ENCODE data around the gene C19orf81. TPM values are rescaled to one million over a fixed set of nuclear protein-coding genes. Genes with fewer than 3 reads are reported as not detected.

C19orf81 gene
- total RNA-seq, 1 donor from 2014 or later = not detected

DNA sequence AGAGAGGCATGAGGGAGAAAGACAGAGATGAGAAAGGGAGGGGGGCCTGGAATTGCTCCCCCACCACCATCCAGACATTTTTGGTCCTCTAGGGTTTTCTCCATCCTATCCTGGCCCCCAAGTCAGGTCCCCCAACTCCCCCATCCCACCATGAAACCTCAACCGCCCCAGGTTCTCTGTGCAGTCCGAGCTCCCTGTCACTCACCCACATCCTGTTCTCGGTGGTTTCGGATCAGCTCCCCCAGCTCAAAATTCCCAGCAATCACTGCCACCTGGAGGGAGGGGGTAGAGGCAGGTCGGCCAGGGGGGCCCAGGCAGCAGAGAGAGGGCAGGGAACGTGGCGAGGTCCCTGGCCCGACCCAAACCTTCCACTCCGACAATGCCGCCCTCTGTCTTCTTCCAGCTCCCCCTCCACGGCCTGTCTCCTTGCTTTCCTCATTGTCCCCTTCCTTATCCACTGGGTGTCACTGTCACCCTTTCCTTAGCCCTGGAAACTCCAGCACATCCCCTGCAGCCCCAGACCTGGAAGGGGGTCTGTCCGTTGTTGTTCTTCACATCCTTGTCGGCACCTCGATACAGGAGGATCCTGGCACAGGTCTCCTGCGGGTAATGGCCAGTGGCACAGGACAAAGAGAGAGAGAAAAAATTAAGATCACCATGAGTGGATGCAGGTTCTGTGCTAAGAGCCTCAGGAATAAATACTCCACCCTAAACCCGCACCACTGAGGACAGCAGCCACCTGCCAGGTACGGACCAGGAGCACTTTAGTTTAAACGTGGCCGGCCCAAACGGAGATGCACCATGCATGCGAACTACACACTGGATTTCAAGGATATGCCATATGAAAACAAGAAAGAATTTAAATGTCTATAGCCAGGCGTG, 54.9 kb downstream of the C19orf81 start:
- Mint-ChIP-seq H3K9me3 (ENCODE audit: unreplicated experiment) (no peaks in the 10 kb centered on the region), H3K27ac (ENCODE audit: unreplicated experiment) (no peak overlapping the region), H3K4me3 (ENCODE audit: unreplicated experiment) (no peak overlapping the region), H3K27me3 (ENCODE audit: unreplicated experiment) (peaks cover 16% of the 10 kb centered on the region), H3K36me3 (ENCODE audit: unreplicated experiment) (no peaks in the 10 kb centered on the region), H3K4me1 (ENCODE audit: unreplicated experiment) (no peaks in the 10 kb centered on the region)
- no peak for DNase-seq (ENCODE audit: extremely low spot score, unreplicated experiment)
- TF ChIP-seq, protein P1, sequence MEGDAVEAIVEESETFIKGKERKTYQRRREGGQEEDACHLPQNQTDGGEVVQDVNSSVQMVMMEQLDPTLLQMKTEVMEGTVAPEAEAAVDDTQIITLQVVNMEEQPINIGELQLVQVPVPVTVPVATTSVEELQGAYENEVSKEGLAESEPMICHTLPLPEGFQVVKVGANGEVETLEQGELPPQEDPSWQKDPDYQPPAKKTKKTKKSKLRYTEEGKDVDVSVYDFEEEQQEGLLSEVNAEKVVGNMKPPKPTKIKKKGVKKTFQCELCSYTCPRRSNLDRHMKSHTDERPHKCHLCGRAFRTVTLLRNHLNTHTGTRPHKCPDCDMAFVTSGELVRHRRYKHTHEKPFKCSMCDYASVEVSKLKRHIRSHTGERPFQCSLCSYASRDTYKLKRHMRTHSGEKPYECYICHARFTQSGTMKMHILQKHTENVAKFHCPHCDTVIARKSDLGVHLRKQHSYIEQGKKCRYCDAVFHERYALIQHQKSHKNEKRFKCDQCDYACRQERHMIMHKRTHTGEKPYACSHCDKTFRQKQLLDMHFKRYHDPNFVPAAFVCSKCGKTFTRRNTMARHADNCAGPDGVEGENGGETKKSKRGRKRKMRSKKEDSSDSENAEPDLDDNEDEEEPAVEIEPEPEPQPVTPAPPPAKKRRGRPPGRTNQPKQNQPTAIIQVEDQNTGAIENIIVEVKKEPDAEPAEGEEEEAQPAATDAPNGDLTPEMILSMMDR (IDR thresholded peaks at IDR 0.05) = no peak

DNA sequence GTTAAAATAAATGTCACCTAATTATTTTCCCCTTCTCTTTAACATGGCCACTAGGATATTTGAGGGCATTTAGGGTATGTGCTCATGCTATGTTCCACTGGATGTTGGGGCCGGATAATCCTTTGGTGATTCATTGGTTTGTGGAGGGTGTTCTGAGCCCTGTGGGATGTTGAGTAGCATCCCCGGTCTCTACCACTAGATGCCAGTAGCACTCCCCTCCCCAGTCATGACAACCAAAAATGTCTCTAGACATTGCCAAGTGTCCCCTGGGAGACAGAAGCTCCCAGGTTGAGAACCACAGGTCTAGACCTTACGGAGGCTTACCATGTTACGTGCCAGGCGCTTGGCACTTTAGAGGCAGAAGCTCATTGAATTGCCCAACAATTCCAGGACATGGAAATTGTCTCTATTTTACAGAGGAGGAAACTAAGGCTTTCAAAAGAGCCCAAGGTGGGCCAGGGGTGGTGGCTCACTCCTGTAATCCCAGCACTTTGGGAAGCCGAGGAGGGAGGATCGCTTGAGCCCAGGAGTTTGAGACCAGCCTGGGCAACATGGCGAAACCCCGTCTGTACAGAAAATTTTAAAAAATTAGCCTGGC, 56.3 kb downstream of the C19orf81 start:
- Mint-ChIP-seq H3K27ac (ENCODE audit: unreplicated experiment) (no peak overlapping the region), H3K4me1 (ENCODE audit: unreplicated experiment) (no peaks in the 10 kb centered on the region), H3K27me3 (ENCODE audit: unreplicated experiment) (peaks cover 16% of the 10 kb centered on the region), H3K9me3 (ENCODE audit: unreplicated experiment) (no peaks in the 10 kb centered on the region), H3K4me3 (ENCODE audit: unreplicated experiment) (no peak overlapping the region), H3K36me3 (ENCODE audit: unreplicated experiment) (no peaks in the 10 kb centered on the region)
- DNase-seq (ENCODE audit: extremely low spot score, unreplicated experiment) = no peak
- TF ChIP-seq, protein P1 (IDR thresholded peaks at IDR 0.05) = peak; percentile 57

DNA sequence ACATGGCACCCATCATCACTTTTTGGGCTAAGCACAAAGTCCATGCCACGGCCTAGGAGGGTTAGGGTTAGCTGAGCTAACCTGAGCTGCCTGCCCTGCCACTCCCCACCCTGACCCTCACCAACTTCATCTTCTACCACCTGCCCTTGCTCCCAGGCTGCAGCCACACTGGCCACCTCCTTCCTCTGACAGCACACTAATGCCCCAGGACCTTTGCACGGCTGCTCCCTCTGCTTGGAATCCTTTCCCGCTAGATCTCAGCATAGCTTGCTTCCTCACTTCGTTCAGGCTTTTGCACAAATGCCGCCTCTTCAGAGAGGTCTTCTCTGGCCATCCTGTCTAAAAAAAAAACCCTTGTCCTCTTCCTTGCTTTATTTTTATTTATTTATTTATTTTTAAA, 57.1 kb downstream of the C19orf81 start:
- Mint-ChIP-seq H3K9me3 (ENCODE audit: unreplicated experiment) (no peaks in the 10 kb centered on the region), H3K36me3 (ENCODE audit: unreplicated experiment) (no peaks in the 10 kb centered on the region), H3K4me3 (ENCODE audit: unreplicated experiment) (no peak overlapping the region), H3K27ac (ENCODE audit: unreplicated experiment) (no peak overlapping the region), H3K4me1 (ENCODE audit: unreplicated experiment) (no peaks in the 10 kb centered on the region), H3K27me3 (ENCODE audit: unreplicated experiment) (peaks cover 16% of the 10 kb centered on the region)
- DNase-seq (ENCODE audit: extremely low spot score, unreplicated experiment) = no peak
- TF ChIP-seq, protein P1 (IDR thresholded peaks at IDR 0.05) = no peak

DNA sequence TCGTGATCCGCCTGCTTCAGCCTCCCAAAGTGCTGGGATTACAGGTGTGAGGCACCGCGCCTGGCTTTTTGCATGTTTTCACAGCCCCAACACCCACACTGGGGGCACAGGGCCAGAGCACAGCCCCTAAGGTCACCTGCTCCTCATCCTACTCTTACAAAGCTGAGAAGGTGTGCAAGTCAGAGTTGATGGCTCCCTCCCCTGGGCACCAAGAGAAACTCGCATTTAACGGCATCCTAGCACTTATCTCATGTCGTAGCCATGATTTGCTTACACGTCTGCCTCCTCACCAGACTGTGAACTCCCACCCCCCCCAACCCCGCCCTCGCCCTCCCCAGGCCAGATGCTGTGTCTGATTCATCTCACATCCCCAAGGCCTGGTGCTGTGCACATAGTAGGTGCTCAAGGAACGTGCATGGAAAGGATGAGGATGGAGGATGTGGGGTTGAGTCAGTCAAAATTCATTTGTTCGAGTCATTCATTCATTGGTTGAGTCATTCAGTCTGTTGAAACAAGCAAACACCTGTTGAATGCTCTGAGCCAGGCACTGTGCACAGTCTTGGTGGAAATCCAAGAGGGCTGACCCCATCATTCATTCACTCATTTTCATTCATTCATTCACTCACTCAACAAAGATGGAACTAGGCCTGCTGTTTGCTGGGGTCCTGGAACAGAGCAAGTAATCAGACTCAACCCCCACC, 59.1 kb downstream of the C19orf81 start:
- Mint-ChIP-seq H3K4me1 (ENCODE audit: unreplicated experiment) (no peaks in the 10 kb centered on the region), H3K9me3 (ENCODE audit: unreplicated experiment) (no peaks in the 10 kb centered on the region), H3K4me3 (ENCODE audit: unreplicated experiment) (no peak overlapping the region), H3K36me3 (ENCODE audit: unreplicated experiment) (no peaks in the 10 kb centered on the region), H3K27me3 (ENCODE audit: unreplicated experiment) (peaks cover 16% of the 10 kb centered on the region), H3K27ac (ENCODE audit: unreplicated experiment) (no peak overlapping the region)
- TF ChIP-seq, protein P1 (IDR thresholded peaks at IDR 0.05) = no peak
- DNase-seq (ENCODE audit: extremely low spot score, unreplicated experiment) = no peak

Other genes with a start within 250 kb of the C19orf81 start
- not detected in 2 replicates for gene SPIB, start 230.5 kb upstream of the C19orf81 start, total RNA-seq
- not detected in 2 replicates for gene MYBPC2, start 216.6 kb upstream of the C19orf81 start, total RNA-seq
- 166 and 172 TPM in 2 replicates for gene EMC10, start 172.9 kb upstream of the C19orf81 start, total RNA-seq
- gene GARIN5A, start 172.6 kb upstream of the C19orf81 start, total RNA-seq = 1.8 and 2.0 TPM in 2 replicates
- 43.7 and 46.9 TPM in 2 replicates for gene JOSD2, start 138.3 kb upstream of the C19orf81 start, total RNA-seq
- not detected in 2 replicates for gene ASPDH, start 135.5 kb upstream of the C19orf81 start, total RNA-seq
- 0.11 and 0.52 TPM in 2 replicates for gene LRRC4B, start 81.0 kb upstream of the C19orf81 start, total RNA-seq
- 0.29 and 0.38 TPM in 2 replicates for gene SYT3, start 9.6 kb upstream of the C19orf81 start, total RNA-seq
- gene SHANK1, start 70.4 kb downstream of the C19orf81 start, total RNA-seq = 0.29 and 0.40 TPM in 2 replicates
- 5.0 and 6.0 TPM in 2 replicates for gene CLEC11A, start 73.9 kb downstream of the C19orf81 start, total RNA-seq
- gene GPR32, start 121.0 kb downstream of the C19orf81 start, total RNA-seq = not detected in 2 replicates
- not detected in 2 replicates for gene ACP4, start 141.0 kb downstream of the C19orf81 start, total RNA-seq
- gene KLK1, start 174.3 kb downstream of the C19orf81 start, total RNA-seq = not detected in 2 replicates
- gene KLK15, start 184.1 kb downstream of the C19orf81 start, total RNA-seq = not detected in 2 replicates
- gene KLK3, start 205.5 kb downstream of the C19orf81 start, total RNA-seq = not detected in 2 replicates
- gene KLK2, start 224.0 kb downstream of the C19orf81 start, total RNA-seq = not detected in 2 replicates